Measurements from ENCODE around the gene ZNF91. TPM values are rescaled to one million over a fixed set of nuclear protein-coding genes. Genes with fewer than 3 reads are reported as not detected.
A peak's percentile ranks its signal among the peaks of the same experiment; 100 is the strongest.
"Not testable (repeated sequence)": the region's sequence is repeated elsewhere in the genome, so short reads cannot be mapped to it uniquely, and the experiment has no call there.

The ZNF91 gene
- total RNA-seq, 3 donors from 2014 or later: 106 to 201 (median 149) TPM

DNA sequence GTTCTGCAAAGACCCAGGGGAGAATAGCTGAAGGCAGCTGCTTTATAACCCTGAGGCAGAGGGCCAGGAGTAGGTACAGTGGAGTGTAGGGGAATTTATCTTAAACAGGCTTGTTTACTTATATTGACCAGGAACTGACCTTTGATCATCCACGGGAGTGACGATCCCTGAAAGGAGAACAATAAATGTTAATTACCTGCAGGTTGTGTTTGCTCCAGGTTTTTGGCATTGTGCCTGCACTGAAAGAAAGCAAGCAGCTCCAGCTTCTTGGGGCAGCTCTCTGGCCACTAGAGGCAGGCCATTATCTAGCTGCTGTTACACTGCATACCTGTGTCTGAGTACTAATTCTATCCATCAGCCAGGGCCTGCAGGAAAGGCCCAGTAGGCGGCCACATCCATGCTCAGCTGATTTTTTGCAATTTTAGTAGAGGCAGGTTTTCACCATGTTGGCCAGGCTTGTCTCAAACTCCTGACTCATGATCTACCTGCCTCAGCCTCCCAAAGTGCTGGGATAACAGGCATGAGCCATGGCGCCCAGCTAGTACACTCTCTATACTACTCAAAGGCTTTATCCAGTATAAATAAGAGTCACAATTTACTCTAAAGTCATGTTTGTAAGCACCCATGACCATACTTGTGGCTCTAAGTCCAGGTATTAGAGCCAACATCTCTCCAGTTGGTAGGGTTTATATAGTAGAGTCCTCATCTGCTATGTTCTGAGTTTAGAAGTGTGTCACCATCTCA is 8.5 kb upstream of the ZNF91 start:
- Histone ChIP-seq H3K27ac (no peak overlapping the region), H3K27me3 (no peaks in the 10 kb centered on the region), H3K4me3 (no peak overlapping the region), H3K9me3 (no peaks in the 10 kb centered on the region), H3K4me1 (no peaks in the 10 kb centered on the region), H3K36me3 (no peaks in the 10 kb centered on the region)
- no peak for DNase-seq (ENCODE audit: low spot score in 2 of 2)
- TF ChIP-seq, protein P1, sequence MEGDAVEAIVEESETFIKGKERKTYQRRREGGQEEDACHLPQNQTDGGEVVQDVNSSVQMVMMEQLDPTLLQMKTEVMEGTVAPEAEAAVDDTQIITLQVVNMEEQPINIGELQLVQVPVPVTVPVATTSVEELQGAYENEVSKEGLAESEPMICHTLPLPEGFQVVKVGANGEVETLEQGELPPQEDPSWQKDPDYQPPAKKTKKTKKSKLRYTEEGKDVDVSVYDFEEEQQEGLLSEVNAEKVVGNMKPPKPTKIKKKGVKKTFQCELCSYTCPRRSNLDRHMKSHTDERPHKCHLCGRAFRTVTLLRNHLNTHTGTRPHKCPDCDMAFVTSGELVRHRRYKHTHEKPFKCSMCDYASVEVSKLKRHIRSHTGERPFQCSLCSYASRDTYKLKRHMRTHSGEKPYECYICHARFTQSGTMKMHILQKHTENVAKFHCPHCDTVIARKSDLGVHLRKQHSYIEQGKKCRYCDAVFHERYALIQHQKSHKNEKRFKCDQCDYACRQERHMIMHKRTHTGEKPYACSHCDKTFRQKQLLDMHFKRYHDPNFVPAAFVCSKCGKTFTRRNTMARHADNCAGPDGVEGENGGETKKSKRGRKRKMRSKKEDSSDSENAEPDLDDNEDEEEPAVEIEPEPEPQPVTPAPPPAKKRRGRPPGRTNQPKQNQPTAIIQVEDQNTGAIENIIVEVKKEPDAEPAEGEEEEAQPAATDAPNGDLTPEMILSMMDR (IDR thresholded peaks at IDR 0.05): no peak
- TF ChIP-seq POLR2AphosphoS5 (IDR thresholded peaks at IDR 0.05) (no peak), POLR2A (IDR thresholded peaks at IDR 0.05) (no peak)
- intact Hi-C loops (cut with DNase I; ENCODE audit: low total_unique reads): no loop called here

DNA sequence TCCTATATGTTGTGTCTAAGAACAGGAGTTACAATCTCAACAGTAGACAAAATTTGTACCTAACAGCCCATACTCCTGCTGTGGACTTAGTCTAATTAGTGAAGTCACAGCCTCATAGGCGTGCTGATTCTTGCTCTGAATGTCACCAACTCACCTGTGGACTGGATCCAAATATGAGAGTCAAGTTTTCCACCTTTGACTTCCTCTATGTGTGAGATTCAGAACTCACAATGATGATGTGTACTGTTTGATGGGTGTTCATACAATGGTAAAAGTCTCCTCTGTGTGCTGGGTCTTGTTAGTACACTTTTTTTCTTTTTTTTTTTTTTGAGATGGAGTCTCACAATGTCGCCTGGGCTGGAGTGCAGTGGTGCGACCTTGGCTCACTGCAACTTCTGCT is 7.8 kb upstream of the ZNF91 start:
- intact Hi-C loops (cut with DNase I; ENCODE audit: low total_unique reads): no loop called here
- Histone ChIP-seq H3K27ac (no peak overlapping the region), H3K4me3 (no peak overlapping the region), H3K36me3 (no peaks in the 10 kb centered on the region), H3K4me1 (no peaks in the 10 kb centered on the region), H3K9me3 (no peaks in the 10 kb centered on the region), H3K27me3 (no peaks in the 10 kb centered on the region)
- DNase-seq (ENCODE audit: low spot score in 2 of 2): no peak
- no peak for TF ChIP-seq POLR2AphosphoS5 (IDR thresholded peaks at IDR 0.05)
- TF ChIP-seq, protein P1 (IDR thresholded peaks at IDR 0.05): no peak
- no peak for TF ChIP-seq POLR2A (IDR thresholded peaks at IDR 0.05)

GRCh38 chr19:23402388-23402787 is 7.1 kb upstream of the ZNF91 start:
- Histone ChIP-seq H3K27ac (no peak overlapping the region), H3K36me3 (no peaks in the 10 kb centered on the region), H3K9me3 (no peaks in the 10 kb centered on the region), H3K4me3 (no peak overlapping the region), H3K27me3 (no peaks in the 10 kb centered on the region), H3K4me1 (no peaks in the 10 kb centered on the region)
- intact Hi-C loops (cut with DNase I; ENCODE audit: low total_unique reads): no loop called here
- DNase-seq (ENCODE audit: low spot score in 2 of 2): no peak
- no peak for TF ChIP-seq POLR2A (IDR thresholded peaks at IDR 0.05)
- TF ChIP-seq POLR2AphosphoS5 (IDR thresholded peaks at IDR 0.05): peak in 1 of 3 donors; percentile 20
- TF ChIP-seq, protein P1 (IDR thresholded peaks at IDR 0.05): no peak

DNA sequence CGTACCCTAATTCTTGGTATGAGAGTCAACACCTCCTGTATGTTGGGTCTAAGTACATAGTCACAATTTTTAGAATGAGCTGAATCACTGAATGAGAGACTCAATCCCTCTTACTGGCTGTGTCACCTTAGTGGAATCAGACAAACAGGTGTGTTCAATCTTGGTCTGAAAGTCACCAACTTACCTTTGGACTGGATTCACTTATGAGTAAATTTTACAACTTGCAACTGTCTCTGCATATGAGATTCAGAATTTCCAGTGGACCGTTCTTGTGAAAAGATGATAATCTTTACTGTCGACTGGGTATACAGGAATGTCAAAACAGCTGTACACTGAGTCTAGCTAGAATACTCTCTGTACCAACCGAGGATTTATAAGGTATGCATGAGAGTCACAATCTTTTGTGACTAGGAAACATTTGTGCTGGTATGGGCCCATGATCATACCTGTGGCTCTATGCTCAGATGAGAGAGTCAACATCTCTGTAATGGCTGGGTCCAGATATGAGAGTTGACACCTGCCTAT is 5.9 kb upstream of the ZNF91 start:
- TF ChIP-seq, protein P1 (IDR thresholded peaks at IDR 0.05): no peak
- no peak for TF ChIP-seq POLR2A (IDR thresholded peaks at IDR 0.05)
- no peak for TF ChIP-seq POLR2AphosphoS5 (IDR thresholded peaks at IDR 0.05)
- DNase-seq (ENCODE audit: low spot score in 2 of 2): no peak
- Histone ChIP-seq H3K4me3 (no peak overlapping the region), H3K9me3 (no peaks in the 10 kb centered on the region), H3K27me3 (no peaks in the 10 kb centered on the region), H3K27ac (no peak overlapping the region), H3K36me3 (no peaks in the 10 kb centered on the region), H3K4me1 (no peaks in the 10 kb centered on the region)
- intact Hi-C loops (cut with DNase I; ENCODE audit: low total_unique reads): no loop called here

GRCh38 chr19:23399443-23399842 is 4.2 kb upstream of the ZNF91 start:
- Histone ChIP-seq H3K36me3 (no peaks in the 10 kb centered on the region), H3K4me3 (no peak overlapping the region), H3K27ac (no peak overlapping the region), H3K27me3 (no peaks in the 10 kb centered on the region), H3K9me3 (no peaks in the 10 kb centered on the region), H3K4me1 (peaks cover 0 to 4% of the 10 kb centered on the region in 2 donors)
- intact Hi-C loops (cut with DNase I; ENCODE audit: low total_unique reads): no loop called here
- no peak for TF ChIP-seq POLR2AphosphoS5 (IDR thresholded peaks at IDR 0.05)
- no peak for TF ChIP-seq POLR2A (IDR thresholded peaks at IDR 0.05)
- TF ChIP-seq, protein P1 (IDR thresholded peaks at IDR 0.05): no peak
- DNase-seq (ENCODE audit: low spot score in 2 of 2): no peak

DNA sequence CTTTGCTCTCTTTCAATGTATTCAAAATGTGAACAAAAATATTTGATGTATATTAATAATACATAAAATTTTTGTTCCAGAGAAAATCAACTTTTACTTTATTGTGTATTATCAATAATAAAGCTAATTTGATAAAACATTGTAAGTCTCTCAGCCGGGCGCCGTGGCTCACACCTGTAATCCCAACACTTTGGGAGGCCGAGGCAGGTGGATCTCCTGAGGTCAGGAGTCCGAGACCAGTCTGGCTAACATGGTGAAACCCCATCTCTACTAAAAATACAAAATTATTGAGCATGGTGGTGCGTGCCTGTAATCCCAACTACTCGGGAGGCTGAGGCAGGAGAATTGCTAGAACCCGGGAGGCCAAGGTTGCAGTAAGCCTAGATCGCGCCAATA is 449 bp upstream of the ZNF91 start:
- peak overlapping the region; percentile 98 for H3K27ac ChIP-seq
- peaks cover 0 to 17% of the 10 kb centered on the region in 2 donors for H3K4me1 ChIP-seq
- H3K9me3 ChIP-seq; H3K36me3 ChIP-seq; H3K27me3 ChIP-seq; intact Hi-C loops (cut with DNase I; ENCODE audit: low total_unique reads); DNase-seq (ENCODE audit: low spot score in 2 of 2): not testable (repeated sequence)
- peak overlapping the region in 2 of 3 donors; percentile 81 to 95 for H3K4me3 ChIP-seq

Data from breast epithelium (tissue), 4 donors.